ENCODE measurements around the gene RBP5. TPM values are rescaled to one million over a fixed set of nuclear protein-coding genes. Genes with fewer than 3 reads are reported as not detected.

RBP5 gene
- polyA plus RNA-seq, 1 experiment: 0.25 TPM

DNA sequence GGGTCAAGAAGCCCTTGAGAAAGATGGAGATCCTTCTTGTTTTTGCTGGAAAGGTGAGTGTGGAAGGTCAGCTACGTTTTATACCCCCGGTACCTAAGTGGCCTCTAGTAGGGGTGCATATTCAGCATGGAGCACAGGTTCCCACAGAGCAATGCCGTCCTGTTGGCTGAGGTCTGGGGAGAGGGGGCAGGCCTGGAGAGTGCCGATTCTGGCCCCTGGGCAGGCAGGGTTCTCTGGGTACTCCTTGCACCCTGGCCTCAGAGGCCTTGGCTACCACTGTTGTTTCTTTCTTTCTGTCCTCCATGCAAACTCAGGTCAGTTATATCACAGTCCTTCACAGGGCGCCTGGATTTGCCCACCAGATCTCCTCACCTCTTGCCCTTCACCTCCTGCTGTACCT lies 8.5 kb downstream of the RBP5 start:
- Histone ChIP-seq H3K27ac (ENCODE audit: low read depth, low read length) (no peak overlapping the region), H3K9me3 (ENCODE audit: control insufficient read depth, insufficient read depth, low read length) (no peaks in the 10 kb centered on the region), H3K27me3 (ENCODE audit: control insufficient read depth, insufficient read depth, low read length) (no peaks in the 10 kb centered on the region), H3K4me3 (ENCODE audit: low read depth, low read length) (no peak overlapping the region)
- TF ChIP-seq, protein P1, sequence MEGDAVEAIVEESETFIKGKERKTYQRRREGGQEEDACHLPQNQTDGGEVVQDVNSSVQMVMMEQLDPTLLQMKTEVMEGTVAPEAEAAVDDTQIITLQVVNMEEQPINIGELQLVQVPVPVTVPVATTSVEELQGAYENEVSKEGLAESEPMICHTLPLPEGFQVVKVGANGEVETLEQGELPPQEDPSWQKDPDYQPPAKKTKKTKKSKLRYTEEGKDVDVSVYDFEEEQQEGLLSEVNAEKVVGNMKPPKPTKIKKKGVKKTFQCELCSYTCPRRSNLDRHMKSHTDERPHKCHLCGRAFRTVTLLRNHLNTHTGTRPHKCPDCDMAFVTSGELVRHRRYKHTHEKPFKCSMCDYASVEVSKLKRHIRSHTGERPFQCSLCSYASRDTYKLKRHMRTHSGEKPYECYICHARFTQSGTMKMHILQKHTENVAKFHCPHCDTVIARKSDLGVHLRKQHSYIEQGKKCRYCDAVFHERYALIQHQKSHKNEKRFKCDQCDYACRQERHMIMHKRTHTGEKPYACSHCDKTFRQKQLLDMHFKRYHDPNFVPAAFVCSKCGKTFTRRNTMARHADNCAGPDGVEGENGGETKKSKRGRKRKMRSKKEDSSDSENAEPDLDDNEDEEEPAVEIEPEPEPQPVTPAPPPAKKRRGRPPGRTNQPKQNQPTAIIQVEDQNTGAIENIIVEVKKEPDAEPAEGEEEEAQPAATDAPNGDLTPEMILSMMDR (IDR thresholded peaks at IDR 0.05; ENCODE audit: low read depth, low read length): no peak
- POLR2A ChIA-PET: no interaction called here
- no peak for DNase-seq (ENCODE audit: low read depth, low spot score)
- CTCF ChIA-PET: interaction anchor here (0.6 kb wide), 1 partner anchor 43 kb away, joined by 3 read pairs; no protein-coding TSS in a partner anchor

DNA sequence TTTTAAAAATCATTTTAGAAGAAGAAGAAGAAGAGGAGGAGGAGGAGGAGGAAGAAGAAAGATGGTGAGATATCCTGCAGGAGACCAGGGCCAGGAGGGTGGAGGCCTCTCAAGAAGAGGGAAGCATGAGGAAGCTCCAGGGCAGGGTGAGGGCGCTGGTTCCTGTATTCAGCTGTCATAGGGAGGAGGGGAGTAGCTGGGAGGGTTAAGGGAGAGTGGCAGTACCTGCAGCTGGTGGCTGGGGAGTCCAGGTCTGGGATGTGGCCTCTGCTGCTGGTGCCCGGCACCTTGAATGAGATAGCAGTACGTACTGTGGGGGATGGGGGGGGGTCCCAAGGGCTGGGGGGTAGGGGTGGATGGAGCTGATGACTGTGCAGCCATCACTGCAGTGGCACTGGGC lies 9.8 kb downstream of the RBP5 start:
- no peak for DNase-seq (ENCODE audit: low read depth, low spot score)
- TF ChIP-seq, protein P1 (IDR thresholded peaks at IDR 0.05; ENCODE audit: low read depth, low read length): no peak
- Histone ChIP-seq H3K9me3 (ENCODE audit: control insufficient read depth, insufficient read depth, low read length) (no peaks in the 10 kb centered on the region), H3K4me3 (ENCODE audit: low read depth, low read length) (no peak overlapping the region), H3K27me3 (ENCODE audit: control insufficient read depth, insufficient read depth, low read length) (no peaks in the 10 kb centered on the region), H3K27ac (ENCODE audit: low read depth, low read length) (no peak overlapping the region)
- ChIA-PET POLR2A (no interaction called here), CTCF (interaction anchor here (1.5 kb wide), 1 partner anchor 9 kb away, joined by 6 read pairs; no protein-coding TSS in a partner anchor)

DNA sequence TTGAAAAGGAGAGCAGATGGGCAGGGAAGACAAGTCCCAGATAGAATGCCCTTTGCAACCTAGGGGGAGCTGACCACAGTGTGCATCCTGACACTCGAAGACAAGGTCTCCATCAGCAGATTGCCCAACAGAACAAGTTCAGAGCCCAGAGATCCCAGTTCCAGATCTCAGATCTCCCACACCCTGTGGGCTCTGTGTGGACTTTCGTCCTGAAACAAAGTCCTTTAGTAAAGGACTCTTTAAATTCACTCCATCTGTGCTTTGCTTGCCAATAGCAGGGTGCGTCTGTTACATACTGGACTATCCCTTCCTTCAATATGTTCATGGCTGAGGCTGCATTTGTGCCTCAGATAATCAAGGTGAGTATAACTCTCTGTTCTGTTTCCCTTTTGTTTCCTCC lies 11.0 kb downstream of the RBP5 start:
- ChIA-PET POLR2A (no interaction called here), CTCF (no interaction called here)
- Histone ChIP-seq H3K9me3 (ENCODE audit: control insufficient read depth, insufficient read depth, low read length) (no peaks in the 10 kb centered on the region), H3K4me3 (ENCODE audit: low read depth, low read length) (no peak overlapping the region), H3K27me3 (ENCODE audit: control insufficient read depth, insufficient read depth, low read length) (no peaks in the 10 kb centered on the region), H3K27ac (ENCODE audit: low read depth, low read length) (no peak overlapping the region)
- TF ChIP-seq, protein P1 (IDR thresholded peaks at IDR 0.05; ENCODE audit: low read depth, low read length): no peak
- no peak for DNase-seq (ENCODE audit: low read depth, low spot score)

DNA sequence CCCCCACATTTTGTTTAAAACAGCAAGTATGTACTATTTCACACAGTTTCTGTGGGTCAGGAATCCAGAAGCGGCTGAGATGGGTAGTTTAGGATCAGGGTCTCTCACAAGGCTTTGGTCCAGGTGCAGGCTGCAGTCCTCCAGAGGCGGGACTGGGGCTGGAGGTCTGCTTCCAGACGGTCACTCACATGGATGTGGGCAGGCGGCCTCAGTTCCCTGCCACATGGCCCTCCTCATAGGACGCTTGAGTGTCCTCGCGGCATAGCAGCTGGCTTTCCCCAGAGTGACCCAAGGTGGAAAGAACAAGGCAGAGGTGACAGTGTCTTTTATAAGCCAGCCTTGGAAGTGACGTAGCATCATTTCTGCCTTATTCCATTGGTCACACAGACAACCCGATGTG lies 11.8 kb downstream of the RBP5 start:
- no peaks in the 10 kb centered on the region for H3K9me3 ChIP-seq (ENCODE audit: control insufficient read depth, insufficient read depth, low read length)
- no peaks in the 10 kb centered on the region for H3K27me3 ChIP-seq (ENCODE audit: control insufficient read depth, insufficient read depth, low read length)
- TF ChIP-seq, protein P1 (IDR thresholded peaks at IDR 0.05; ENCODE audit: low read depth, low read length): no peak
- POLR2A ChIA-PET: no interaction called here
- no peak overlapping the region for H3K4me3 ChIP-seq (ENCODE audit: low read depth, low read length)
- CTCF ChIA-PET: no interaction called here
- DNase-seq (ENCODE audit: low read depth, low spot score): no peak
- H3K27ac ChIP-seq (ENCODE audit: low read depth, low read length): no peak overlapping the region

DNA sequence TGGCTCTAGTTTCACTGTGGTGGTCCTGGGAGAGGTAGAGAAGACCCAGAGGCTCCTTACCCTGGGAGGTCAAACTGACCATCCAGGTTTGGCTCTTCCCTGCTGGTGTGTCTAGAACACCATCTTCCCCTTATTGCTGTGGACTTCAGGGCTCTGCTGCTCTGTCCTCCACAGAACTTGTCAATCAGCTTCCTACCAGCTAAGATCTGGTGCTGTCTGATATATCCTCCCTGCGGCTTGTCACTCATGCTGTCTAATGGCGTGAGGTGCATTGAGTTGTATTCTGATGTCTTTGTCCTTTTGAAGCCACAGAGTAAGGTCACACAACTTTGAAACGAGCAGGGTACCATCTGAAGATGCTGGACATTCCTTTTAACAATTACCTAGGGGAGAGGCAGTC lies 12.5 kb downstream of the RBP5 start:
- Histone ChIP-seq H3K27me3 (ENCODE audit: control insufficient read depth, insufficient read depth, low read length) (no peaks in the 10 kb centered on the region), H3K27ac (ENCODE audit: low read depth, low read length) (no peak overlapping the region), H3K9me3 (ENCODE audit: control insufficient read depth, insufficient read depth, low read length) (no peaks in the 10 kb centered on the region), H3K4me3 (ENCODE audit: low read depth, low read length) (no peak overlapping the region)
- POLR2A ChIA-PET: no interaction called here
- CTCF ChIA-PET: no interaction called here
- TF ChIP-seq, protein P1 (IDR thresholded peaks at IDR 0.05; ENCODE audit: low read depth, low read length): no peak
- DNase-seq (ENCODE audit: low read depth, low spot score): no peak

All from AG04450 (cell line).